NCI-H1417 treated with DMSO at 0.1 percent for 48 hours (cell line): ENCODE measurements around the gene WDSUB1.

Source experiments
- DNase-seq: peaks from one replicate; lab custom pipeline; 2025; lab: John Stamatoyannopoulos, UW

Gene WDSUB1

GRCh38 chr2:159285929-159286708, at the start of gene WDSUB1:
TSS of gene WDSUB1 (minus strand) at chr2:159286703. CDS start at chr2:159283069, 3,634 bp downstream.
- no peak for DNase-seq

DNA sequence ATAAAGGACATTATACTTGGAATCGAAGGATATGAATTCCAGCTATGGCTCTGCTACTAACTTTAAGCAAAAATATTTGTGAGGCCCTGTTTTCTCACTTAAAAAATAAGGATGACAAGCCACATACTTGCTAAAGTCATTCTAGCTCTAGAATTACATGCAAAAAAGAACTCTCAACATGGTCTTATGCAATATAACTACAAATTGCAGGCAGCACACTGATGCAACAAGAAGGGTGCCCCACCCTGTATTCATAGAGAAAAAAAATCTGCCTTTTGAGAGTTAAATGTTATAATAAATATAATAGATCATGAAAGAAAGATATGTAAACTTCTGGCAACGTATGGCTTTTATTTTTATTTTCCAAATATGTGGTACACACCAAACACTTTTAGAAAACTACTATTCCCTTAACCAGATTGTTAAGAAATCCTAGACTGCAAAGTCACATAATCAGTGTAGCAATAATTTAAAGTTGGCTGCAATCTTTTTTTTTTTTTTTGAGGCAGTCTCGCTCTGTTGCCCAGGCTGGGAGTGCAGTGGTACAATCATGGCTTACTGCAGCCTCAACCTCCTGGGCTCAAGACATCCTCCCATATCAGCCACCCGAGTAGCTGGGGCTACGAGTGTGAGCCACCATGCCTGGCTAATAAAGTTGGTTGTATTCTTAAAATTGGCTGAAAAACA, 40.2 kb upstream of the WDSUB1 start:
- no peak for DNase-seq

DNA sequence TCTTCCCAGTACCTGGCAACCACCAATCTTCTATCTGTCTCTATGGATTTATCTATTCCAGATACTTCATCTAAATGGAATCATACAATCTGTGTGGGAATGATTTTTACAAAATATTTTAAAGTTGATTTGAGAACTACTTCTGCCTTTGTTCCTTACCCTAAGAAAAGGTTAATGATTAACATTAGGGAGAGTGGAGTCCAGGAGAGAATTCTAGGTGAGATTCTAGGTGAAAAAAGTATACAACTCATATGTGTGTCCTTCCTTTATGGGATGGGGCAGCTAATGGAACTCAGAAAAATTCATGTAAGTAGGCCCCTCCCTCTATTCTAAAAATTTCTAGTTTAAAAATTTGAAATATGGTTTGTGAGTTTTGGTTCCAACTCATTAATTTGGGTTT, 35.9 kb upstream of the WDSUB1 start:
- DNase-seq, result no peak

DNA sequence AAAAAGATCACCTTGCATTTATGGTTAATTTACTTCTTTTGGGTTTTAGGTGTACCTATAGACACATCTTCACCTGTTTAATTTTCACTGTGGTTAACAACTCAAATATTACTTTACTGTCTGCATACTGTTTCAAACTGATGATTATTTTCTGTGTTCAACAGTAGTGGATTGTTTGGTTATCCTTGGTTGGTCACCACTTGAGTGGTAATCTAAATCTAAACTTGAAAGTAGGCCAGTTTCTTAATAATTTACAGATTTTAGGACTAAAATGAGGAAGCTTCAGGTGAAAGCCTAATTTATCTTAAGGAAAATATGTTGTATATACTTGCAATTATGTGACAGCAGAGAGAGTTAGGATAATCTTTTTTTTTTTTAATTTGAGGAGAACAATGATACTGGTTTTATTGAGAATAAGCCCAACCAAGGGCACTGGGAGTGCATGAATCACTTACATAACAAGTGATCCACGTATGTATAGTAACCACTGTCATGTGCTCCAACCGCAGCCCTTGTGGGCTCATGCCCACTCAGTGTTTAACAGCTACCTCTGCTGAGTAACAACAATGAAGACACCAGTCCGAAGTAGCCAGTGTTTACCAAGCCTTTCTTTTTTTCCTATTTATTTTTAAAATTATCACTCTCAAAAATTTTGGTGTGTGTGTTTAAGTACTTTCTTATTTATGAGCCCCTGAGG, 31.0 kb upstream of the WDSUB1 start:
- DNase-seq, result no peak

DNA sequence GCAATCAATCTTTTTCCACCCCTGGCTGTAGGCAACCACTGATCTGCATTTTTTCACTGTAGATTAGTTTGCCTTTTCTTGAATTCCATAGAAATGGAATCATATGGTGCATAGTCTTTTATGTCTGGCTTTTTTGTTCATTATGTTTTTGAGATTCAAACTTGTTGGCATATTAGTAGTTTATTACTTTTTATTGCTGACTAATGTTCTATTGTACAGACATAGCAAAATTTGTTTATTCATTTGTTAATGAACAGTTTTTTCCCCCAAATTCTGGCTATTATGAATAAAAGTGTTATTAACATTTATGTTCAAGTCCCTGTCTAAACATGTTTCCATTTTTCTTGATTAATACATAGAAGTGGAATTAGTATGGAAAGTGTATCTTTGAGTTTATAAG, 21.4 kb upstream of the WDSUB1 start:
- DNase-seq, result no peak

- DNase-seq, result no peak
These were observed 14.1 kb upstream of the WDSUB1 start for GRCh38 chr2:159300586-159300985.

DNA sequence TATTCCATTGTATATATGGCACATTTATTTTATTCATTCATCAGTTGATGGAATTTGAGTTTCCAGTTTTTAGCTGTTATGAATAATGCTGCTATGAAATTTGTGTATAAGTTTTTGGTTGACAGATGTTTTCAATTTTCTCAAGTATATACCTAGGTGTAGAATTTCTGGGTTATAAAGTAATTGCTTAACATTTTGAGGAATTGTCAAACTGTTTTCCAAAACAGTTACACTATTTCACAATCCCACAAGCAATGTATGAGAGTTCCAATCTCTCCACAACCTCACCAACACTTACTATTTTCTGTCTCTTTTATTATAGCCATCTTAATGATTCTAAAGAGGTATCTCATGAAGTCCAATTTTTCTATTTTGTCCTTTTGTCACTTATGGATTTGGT, 12.5 kb upstream of the WDSUB1 start:
- no peak for DNase-seq

- DNase-seq, result no peak
These were observed 10.7 kb upstream of the WDSUB1 start for GRCh38 chr2:159297042-159297707.

GRCh38 chr2:159292157-159292556, 5.7 kb upstream of the WDSUB1 start:
- no peak for DNase-seq

GRCh38 chr2:159290289-159290907, 3.9 kb upstream of the WDSUB1 start:
- no peak for DNase-seq

DNA sequence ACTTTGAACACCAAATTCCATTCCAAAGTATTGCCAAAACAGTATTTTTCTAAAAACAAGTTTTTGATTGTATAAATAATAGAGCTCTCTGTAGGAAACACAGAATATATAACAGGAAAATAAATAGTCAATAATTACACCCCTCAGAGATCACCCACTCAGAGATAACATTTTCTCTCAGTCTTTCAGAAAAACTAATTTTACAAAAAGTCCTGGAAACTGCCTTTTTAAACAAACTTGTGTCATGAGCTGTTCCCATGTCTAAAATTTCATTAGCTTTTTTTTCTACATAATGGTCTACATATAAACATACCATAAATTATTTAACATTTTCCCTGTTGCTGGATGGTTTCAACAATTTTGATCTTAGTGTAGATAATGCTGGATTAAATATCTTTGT, 1.2 kb upstream of the WDSUB1 start:
- no peak for DNase-seq

DNA sequence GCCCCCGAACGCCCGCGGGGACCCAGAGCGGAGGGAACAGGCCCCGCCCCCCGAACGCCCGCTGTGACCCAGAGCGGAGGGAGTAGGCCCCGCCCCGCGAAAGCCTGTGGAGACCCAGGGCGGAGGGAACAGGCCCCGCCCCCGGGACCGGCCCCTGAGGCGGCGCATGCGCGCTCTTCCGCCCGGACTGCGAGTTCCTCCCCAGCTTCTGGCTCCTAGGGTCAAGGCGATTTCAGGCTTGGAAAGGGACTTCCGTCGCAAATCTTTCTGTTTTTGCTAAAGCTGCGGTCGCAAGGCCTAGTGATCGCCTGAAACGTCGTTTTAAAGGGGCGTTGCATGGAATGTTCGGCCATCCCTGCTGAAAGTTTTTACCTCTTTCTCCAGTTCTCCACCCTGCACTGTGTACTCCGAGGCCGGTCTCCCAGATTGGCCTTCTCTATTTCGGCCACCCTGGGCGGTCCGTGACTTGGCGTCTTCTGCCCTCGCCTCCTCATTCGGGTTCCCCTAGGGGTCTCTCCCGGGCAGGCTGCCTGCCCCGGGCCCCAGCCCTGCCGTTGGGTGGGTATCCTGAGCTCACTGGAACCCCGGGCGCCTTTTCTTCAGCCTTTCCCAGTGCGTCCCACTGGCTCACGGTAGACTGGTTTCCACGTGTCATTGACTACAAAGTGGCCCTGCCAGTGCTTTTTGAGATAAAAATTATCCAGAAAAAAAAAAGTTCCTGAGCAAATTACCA, 372 bp upstream of the WDSUB1 start:
- peak; percentile 5 for DNase-seq

DNA sequence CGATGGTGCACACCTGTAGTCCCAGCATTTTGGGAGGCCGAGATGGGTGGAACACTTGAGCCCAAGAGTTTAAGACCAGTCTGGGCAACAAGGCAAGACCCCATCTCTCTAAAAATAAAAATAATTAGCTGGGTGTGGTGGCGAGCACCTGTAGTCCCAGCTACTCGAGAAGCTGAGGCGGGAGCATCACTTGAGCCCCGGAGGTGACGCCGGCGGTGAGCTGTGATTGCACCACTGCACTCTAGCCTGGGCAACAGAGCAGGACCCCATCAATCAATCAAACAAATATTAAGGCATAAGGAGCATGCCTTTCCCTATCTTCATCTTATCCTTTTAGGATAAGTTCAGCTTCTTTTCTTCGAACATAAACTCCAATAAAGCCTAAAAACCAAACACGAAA, 1.1 kb downstream of the WDSUB1 start:
- no peak for DNase-seq

DNA sequence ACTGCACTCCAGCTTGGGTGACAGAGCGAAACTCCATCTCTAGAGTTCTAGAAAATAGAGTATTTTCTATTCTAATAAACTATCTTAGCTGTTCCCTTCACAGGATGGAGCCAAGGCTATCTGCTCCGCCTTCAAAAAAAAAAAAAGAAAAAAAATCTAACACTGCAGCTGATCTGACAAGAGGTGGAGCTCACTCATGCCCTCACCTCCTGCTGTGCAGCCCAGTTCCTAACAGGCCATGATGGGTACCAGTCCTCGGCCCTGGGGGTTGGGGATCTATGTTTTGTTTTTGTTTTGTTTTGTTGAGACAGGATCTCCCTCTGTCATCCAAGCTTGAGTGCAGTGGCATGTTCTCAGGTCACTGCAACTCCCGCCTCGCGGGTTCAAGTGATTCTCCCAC, 3.0 kb downstream of the WDSUB1 start:
- no peak for DNase-seq

DNA sequence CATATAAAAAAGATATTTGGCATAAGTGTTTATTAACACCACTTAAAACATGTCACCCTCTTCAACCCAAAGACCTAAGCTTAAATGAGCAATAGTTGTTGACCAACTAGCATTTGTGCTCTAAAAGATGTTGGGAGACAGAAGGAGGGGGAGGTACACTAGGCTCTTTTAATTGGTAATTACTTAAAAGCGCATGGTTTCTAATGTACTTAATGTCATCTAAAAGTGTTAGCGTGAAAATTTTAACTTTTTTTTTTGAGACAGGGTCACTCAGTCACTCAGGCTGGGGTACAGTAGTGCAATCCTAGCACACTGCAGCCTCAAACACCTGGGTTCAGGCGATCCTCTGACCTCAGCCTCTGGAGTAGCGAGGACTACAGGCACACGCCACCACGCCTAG, 5.5 kb downstream of the WDSUB1 start:
- DNase-seq, result no peak

GRCh38 chr2:159279700-159280099, 6.8 kb downstream of the WDSUB1 start:
- no peak for DNase-seq

GRCh38 chr2:159275111-159275510, 11.4 kb downstream of the WDSUB1 start:
- no peak for DNase-seq

- no peak for DNase-seq
These were observed 14.3 kb downstream of the WDSUB1 start for GRCh38 chr2:159272156-159272555.

DNA sequence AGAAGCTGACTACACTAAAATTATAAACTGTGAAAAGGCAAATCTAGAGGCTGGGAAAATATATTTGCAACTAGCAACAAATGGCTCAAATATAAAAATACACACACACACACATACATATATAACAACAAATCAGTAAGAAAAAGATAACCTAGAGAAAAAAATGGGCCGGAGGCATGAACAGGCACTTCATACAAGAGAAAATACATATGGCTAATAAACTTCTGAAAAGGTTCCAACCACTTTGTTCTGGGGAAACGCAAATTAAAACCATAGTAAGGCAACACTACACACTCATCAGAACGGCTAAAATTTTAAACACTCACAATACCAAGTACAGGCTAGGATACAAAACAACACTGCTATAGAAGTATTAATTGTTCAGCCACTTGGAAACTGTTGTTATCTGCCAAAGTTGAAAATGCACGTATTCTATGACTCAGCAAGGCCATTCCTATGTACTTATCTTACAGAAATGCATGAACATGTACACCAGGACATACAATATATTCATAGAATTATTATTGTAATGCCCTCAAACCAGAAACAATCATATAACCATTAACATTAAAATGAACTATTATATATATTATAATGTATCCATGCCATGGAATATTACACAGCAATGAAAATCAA, 15.6 kb downstream of the WDSUB1 start:
- DNase-seq, result no peak

DNA sequence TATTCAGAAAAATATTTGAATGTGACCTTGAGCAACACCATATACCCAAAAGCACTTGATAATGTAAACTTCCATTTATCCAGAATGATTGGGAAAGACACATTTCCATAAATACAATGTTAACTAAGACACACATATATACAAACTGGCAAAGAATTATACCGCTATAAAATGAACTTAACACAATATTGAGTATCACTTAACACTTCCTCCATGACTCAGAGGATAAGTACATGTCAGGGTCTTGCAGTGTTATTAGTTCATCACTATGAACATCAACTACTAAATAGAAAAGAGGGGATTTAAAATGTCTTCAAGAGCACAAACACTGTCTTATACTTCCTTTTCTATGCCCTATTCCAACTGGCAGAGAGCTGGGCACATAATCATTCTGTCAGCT, 18.6 kb downstream of the WDSUB1 start:
- no peak for DNase-seq

- no peak for DNase-seq
These were observed 19.9 kb downstream of the WDSUB1 start for GRCh38 chr2:159266554-159266953.
